Liver (tissue), 9 donors: Measurements from ENCODE around the gene ADH1A. TPM values are rescaled to one million over a fixed set of nuclear protein-coding genes. Genes with fewer than 3 reads are reported as not detected.

Source experiments
- DNase-seq: peaks from one replicate; pipeline ENCODE4 v3.0.0-alpha.2; 2017; ENCODE audit warnings: low spot score
- H3K27ac ChIP-seq, 2 donors: one replicate each; pipeline ENCODE4 v1.7.0; 2013; ENCODE audit warnings: inconsistent platforms in 2 of 2, low read length in 2 of 2, control low read depth in 1 of 2, low read depth in 1 of 2, mild to moderate bottlenecking in 1 of 2
- H3K27me3 ChIP-seq, 4 donors: one replicate each; pipeline versions ENCODE4 v1.6.1 to v1.7.0; 2013; ENCODE audit warnings: low read length in 3 of 4, inconsistent platforms in 1 of 4, mild to moderate bottlenecking in 1 of 4, moderate library complexity in 1 of 4; ENCODE audit not compliant: control insufficient read depth in 4 of 4, insufficient read depth in 4 of 4
- H3K36me3 ChIP-seq, 4 donors: one replicate each; pipeline versions ENCODE4 v1.6.1 to v1.7.0; 2013; ENCODE audit warnings: low read length in 3 of 4, mild to moderate bottlenecking in 3 of 4, low read depth in 1 of 4, moderate library complexity in 1 of 4; ENCODE audit not compliant: control insufficient read depth in 4 of 4, insufficient read depth in 3 of 4
- H3K4me1 ChIP-seq, 4 donors: one replicate each; pipeline versions ENCODE4 v1.6.1 to v1.7.0; 2013; ENCODE audit warnings: low read length in 3 of 4, mild to moderate bottlenecking in 3 of 4, moderate library complexity in 1 of 4; ENCODE audit not compliant: control insufficient read depth in 4 of 4, insufficient read depth in 4 of 4
- H3K4me3 ChIP-seq, 3 donors: one replicate each; pipeline versions ENCODE4 v1.6.1 to v1.7.0; 2013; ENCODE audit warnings: low read length in 3 of 3, control low read depth in 1 of 3, low read depth in 1 of 3, mild to moderate bottlenecking in 1 of 3
- H3K9ac ChIP-seq, 2 donors: one replicate each; pipeline ENCODE4 v1.7.0; 2013; ENCODE audit warnings: low read length in 2 of 2, mild to moderate bottlenecking in 2 of 2, moderate library complexity in 2 of 2, control low read depth in 1 of 2, low read depth in 1 of 2
- H3K9me3 ChIP-seq, 4 donors: one replicate each; pipeline versions ENCODE4 v1.6.1 to v1.7.0; 2013; ENCODE audit warnings: low read length in 3 of 4; ENCODE audit not compliant: control insufficient read depth in 4 of 4
- EGR1 ChIP-seq, 2 donors: IDR thresholded peaks; 2 replicates each; pipeline ENCODE4 v1.6.1; 2016 to 2018; ENCODE audit warnings: antibody characterized with exemption in 2 of 2, low read depth in 2 of 2
- FOXA1 ChIP-seq: IDR thresholded peaks from 2 replicates; pipeline ENCODE4 v1.6.1; 2016; ENCODE audit warnings: antibody characterized with exemption
- FOXA2 ChIP-seq: IDR thresholded peaks from 2 replicates; pipeline ENCODE4 v1.6.1; 2016; ENCODE audit warnings: antibody characterized with exemption
- GABPA ChIP-seq, 2 donors: IDR thresholded peaks in 1 of 2; conservative IDR thresholded peaks in 1 of 2; 2 replicates each; pipeline ENCODE4 v1.6.1; 2016; ENCODE audit warnings: antibody characterized with exemption in 2 of 2, mild to moderate bottlenecking in 1 of 2, moderate library complexity in 1 of 2
- HNF4A ChIP-seq, 2 donors: conservative IDR thresholded peaks; 2 replicates each; pipeline ENCODE4 v1.6.1; 2016; ENCODE audit warnings: antibody characterized with exemption in 2 of 2, mild to moderate bottlenecking in 2 of 2
- HNF4G ChIP-seq: IDR thresholded peaks from 2 replicates; pipeline ENCODE4 v1.6.1; 2016; ENCODE audit warnings: antibody characterized with exemption
- JUND ChIP-seq, 2 donors: IDR thresholded peaks; 2 replicates each; pipeline ENCODE4 v1.6.1; 2016; ENCODE audit warnings: antibody characterized with exemption in 2 of 2
- NR2F2 ChIP-seq: IDR thresholded peaks from 2 replicates; pipeline ENCODE4 v1.6.1; 2016; ENCODE audit warnings: antibody characterized with exemption
- RAD21 ChIP-seq, 2 donors: IDR thresholded peaks; 2 replicates each; pipeline ENCODE4 v1.6.1; 2016; ENCODE audit warnings: antibody characterized with exemption in 2 of 2, mild to moderate bottlenecking in 2 of 2
- RXRA ChIP-seq, 2 donors: IDR thresholded peaks; 2 replicates each; pipeline ENCODE4 v1.6.1; 2017 to 2018; ENCODE audit warnings: antibody characterized with exemption in 2 of 2, mild to moderate bottlenecking in 1 of 2
- SP1 ChIP-seq: IDR thresholded peaks from 2 replicates; pipeline ENCODE4 v1.6.1; 2018; ENCODE audit warnings: antibody characterized with exemption, mild to moderate bottlenecking
- TAF1 ChIP-seq: conservative IDR thresholded peaks from 2 replicates; pipeline ENCODE4 v1.6.1; 2016; ENCODE audit warnings: antibody characterized with exemption, mild to moderate bottlenecking
- YY1 ChIP-seq: IDR thresholded peaks from 2 replicates; pipeline ENCODE4 v1.6.1; 2016; ENCODE audit warnings: antibody characterized with exemption, mild to moderate bottlenecking
- WGBS: extraction: QIAGEN DNeasy Blood & Tissue Kit; methylation state at CpG from one replicate; pipeline ENCODE4 v1.1.7; 2013; 5-methylcytosine and 5-hydroxymethylcytosine counted together
- polyA plus RNA-seq, 2 donors: library from polyadenylated mRNA; stranded (reverse) in 1 of 2; unstranded in 1 of 2; fragments of 200-250 nt in 1 of 2; fragments of >200 nt in 1 of 2; fragmentation: Nextera tagmentation in 1 of 2; extraction: Ambion mirVana in 1 of 2; gene quantifications; one replicate each; pipeline versions ENCODE4 v1.2.1 to v1.2.3, GENCODE V29; 2013 to 2015
- total RNA-seq, 2 donors: library from RNA; depleted of rRNA; stranded (reverse); fragments of >200 nt; gene quantifications; one replicate each; pipeline ENCODE4 v1.2.3, GENCODE V29; 2014
- TF ChIP-seq, protein P1 (sequence below): IDR thresholded peaks from 2 replicates; pipeline ENCODE4 v1.6.1; 2016; ENCODE audit warnings: antibody characterized with exemption
- TF ChIP-seq, protein P2 (sequence below): IDR thresholded peaks from 2 replicates; pipeline ENCODE4 v1.6.1; 2016; ENCODE audit warnings: antibody characterized with exemption, mild to moderate bottlenecking
- TF ChIP-seq, protein P3 (sequence below): IDR thresholded peaks from 2 replicates; pipeline ENCODE4 v1.6.1; 2016; ENCODE audit warnings: antibody characterized with exemption
- TF ChIP-seq, protein P4 (sequence below): IDR thresholded peaks from 2 replicates; pipeline ENCODE4 v1.6.1; 2016; ENCODE audit warnings: antibody characterized with exemption
- TF ChIP-seq, protein P5 (sequence below): fragments of 150-350 bp; IDR thresholded peaks from 2 replicates; pipeline ENCODE4 v1.5.1; 2017; ENCODE audit warnings: improper control_type of control experiment, low read depth, low read length; ENCODE audit not compliant: missing input control
- donor health status: healthy.
- donor health status: healthy.
- donor health status: healthy.
- donor health status: healthy.
- donor health status: healthy.

ADH1A gene
- total RNA-seq (100 to 1,000 TPM; 202 to 493 TPM), polyA plus RNA-seq (100 to 1,000 TPM; 123 to 554 TPM)

DNA sequence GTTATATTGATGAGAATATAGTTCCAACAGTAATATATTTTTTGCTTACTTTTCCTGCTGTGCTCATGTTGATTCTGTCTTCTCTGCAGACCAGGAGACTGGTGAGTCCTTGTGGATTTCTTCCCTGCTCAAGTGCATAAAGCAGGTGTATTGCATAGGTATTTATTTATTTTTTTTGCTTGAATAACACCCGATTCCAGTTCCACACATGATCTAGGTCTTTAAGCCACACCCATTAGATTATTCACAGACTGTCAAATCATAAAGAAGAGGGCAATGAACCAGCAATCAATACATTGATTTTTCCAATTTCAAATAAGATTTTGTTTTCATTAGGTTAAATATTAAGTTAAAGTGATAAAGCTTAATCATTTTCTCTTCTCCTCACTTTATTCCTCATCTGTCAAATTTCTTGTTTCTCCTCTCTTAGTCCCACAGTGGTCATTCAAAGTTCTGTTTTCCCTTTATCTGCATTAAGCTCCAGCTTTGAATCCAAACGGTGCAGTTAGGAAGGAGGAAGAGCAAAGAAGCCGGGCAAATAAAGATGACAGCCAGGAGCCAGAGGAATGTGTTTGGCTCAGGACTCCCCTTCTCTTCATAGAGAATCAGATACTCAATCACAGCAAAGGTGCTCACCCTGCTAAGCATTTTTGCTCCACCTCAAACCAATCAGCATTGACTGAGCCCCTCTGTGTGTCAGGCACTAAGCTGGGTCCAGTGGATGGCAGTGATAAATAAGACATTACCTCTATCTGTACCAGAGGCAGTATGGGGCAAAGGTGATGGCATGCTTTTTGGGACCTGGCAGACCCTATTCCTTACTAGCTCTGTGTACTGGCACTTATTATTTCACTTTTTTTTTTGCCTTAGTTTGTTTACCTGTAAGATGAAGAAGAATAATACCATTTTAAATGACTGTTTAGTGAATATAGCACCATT is at the start of gene ADH1A:
ADH1A (minus strand) TSS at position 138 of the 939 bp plus-strand sequence; CDS start at position 67, 71 bp downstream.
- Histone ChIP-seq H3K4me1 (peaks cover 0 to 26% (median 14%) of the 10 kb centered on the region in 4 donors), H3K9ac (peak within 1 kb of the TSS; percentile 53 to 94), H3K36me3 (peaks cover 0 to 8% (median 4%) of the 10 kb centered on the region in 4 donors), H3K27me3 (no peaks in the 10 kb centered on the region), H3K4me3 (peak within 1 kb of the TSS; percentile 53 to 78 (median 71)), H3K9me3 (no peaks in the 10 kb centered on the region), H3K27ac (peak within 1 kb of the TSS; percentile 9 to 35)
- DNase-seq, result no peak
- TF ChIP-seq SP1 (peak; percentile 24), RAD21 (IDR thresholded peaks at IDR 0.05) (peak; percentile 18 to 32), HNF4G (peak; percentile 52), RXRA (IDR thresholded peaks at IDR 0.05) (peak; percentile 80 to 84), NR2F2 (no peak), FOXA2 (no peak), TAF1 (peak; percentile 93), EGR1 (IDR thresholded peaks at IDR 0.05; ENCODE audit: low read depth in 2 of 2) (no peak), JUND (IDR thresholded peaks at IDR 0.05) (peak; percentile 29 to 30), FOXA1 (no peak), HNF4A (conservative IDR thresholded peaks at IDR 0.05) (peak in 1 of 2 donors; percentile 48), GABPA (IDR thresholded peaks at IDR 0.05 in 1 of 2, conservative IDR thresholded peaks at IDR 0.05 in 1 of 2) (no peak), YY1 (peak; percentile 68)
- TF ChIP-seq, protein P1, sequence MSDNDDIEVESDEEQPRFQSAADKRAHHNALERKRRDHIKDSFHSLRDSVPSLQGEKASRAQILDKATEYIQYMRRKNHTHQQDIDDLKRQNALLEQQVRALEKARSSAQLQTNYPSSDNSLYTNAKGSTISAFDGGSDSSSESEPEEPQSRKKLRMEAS, result peak; percentile 12
- TF ChIP-seq, protein P2, sequence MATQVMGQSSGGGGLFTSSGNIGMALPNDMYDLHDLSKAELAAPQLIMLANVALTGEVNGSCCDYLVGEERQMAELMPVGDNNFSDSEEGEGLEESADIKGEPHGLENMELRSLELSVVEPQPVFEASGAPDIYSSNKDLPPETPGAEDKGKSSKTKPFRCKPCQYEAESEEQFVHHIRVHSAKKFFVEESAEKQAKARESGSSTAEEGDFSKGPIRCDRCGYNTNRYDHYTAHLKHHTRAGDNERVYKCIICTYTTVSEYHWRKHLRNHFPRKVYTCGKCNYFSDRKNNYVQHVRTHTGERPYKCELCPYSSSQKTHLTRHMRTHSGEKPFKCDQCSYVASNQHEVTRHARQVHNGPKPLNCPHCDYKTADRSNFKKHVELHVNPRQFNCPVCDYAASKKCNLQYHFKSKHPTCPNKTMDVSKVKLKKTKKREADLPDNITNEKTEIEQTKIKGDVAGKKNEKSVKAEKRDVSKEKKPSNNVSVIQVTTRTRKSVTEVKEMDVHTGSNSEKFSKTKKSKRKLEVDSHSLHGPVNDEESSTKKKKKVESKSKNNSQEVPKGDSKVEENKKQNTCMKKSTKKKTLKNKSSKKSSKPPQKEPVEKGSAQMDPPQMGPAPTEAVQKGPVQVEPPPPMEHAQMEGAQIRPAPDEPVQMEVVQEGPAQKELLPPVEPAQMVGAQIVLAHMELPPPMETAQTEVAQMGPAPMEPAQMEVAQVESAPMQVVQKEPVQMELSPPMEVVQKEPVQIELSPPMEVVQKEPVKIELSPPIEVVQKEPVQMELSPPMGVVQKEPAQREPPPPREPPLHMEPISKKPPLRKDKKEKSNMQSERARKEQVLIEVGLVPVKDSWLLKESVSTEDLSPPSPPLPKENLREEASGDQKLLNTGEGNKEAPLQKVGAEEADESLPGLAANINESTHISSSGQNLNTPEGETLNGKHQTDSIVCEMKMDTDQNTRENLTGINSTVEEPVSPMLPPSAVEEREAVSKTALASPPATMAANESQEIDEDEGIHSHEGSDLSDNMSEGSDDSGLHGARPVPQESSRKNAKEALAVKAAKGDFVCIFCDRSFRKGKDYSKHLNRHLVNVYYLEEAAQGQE, result no peak
- TF ChIP-seq, protein P3, sequence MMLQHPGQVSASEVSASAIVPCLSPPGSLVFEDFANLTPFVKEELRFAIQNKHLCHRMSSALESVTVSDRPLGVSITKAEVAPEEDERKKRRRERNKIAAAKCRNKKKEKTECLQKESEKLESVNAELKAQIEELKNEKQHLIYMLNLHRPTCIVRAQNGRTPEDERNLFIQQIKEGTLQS, result no peak
- TF ChIP-seq, protein P4, sequence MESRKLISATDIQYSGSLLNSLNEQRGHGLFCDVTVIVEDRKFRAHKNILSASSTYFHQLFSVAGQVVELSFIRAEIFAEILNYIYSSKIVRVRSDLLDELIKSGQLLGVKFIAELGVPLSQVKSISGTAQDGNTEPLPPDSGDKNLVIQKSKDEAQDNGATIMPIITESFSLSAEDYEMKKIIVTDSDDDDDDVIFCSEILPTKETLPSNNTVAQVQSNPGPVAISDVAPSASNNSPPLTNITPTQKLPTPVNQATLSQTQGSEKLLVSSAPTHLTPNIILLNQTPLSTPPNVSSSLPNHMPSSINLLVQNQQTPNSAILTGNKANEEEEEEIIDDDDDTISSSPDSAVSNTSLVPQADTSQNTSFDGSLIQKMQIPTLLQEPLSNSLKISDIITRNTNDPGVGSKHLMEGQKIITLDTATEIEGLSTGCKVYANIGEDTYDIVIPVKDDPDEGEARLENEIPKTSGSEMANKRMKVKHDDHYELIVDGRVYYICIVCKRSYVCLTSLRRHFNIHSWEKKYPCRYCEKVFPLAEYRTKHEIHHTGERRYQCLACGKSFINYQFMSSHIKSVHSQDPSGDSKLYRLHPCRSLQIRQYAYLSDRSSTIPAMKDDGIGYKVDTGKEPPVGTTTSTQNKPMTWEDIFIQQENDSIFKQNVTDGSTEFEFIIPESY, result peak; percentile 41
- TF ChIP-seq, protein P5, sequence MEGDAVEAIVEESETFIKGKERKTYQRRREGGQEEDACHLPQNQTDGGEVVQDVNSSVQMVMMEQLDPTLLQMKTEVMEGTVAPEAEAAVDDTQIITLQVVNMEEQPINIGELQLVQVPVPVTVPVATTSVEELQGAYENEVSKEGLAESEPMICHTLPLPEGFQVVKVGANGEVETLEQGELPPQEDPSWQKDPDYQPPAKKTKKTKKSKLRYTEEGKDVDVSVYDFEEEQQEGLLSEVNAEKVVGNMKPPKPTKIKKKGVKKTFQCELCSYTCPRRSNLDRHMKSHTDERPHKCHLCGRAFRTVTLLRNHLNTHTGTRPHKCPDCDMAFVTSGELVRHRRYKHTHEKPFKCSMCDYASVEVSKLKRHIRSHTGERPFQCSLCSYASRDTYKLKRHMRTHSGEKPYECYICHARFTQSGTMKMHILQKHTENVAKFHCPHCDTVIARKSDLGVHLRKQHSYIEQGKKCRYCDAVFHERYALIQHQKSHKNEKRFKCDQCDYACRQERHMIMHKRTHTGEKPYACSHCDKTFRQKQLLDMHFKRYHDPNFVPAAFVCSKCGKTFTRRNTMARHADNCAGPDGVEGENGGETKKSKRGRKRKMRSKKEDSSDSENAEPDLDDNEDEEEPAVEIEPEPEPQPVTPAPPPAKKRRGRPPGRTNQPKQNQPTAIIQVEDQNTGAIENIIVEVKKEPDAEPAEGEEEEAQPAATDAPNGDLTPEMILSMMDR, result no peak
- WGBS, result 29% methylated on average over 3 of the region's 3 CpGs
